HepG2 (cell line): ENCODE data around the gene NDUFS2. TPM values are rescaled to one million over a fixed set of nuclear protein-coding genes. Genes with fewer than 3 reads are reported as not detected.

Experiments
- ATAD3A ChIP-seq: sonication (generic); formaldehyde crosslinking; IDR thresholded peaks from 2 replicates; pipeline ENCODE4 v1.4.0; 2020; ENCODE audit warnings: missing genetic modification reagents
- BHLHE40 ChIP-seq: IDR thresholded peaks from 2 replicates; pipeline ENCODE4 v1.6.1; 2011; ENCODE audit warnings: low read length, improper control_type of control experiment
- MAFK ChIP-seq, 2 experiments: IDR thresholded peaks in 1 of 2; conservative IDR thresholded peaks in 1 of 2; 2 replicates each; pipeline ENCODE4 v1.6.1; 2011; ENCODE audit warnings: improper control_type of control experiment in 2 of 2, low read length in 2 of 2
- MYNN ChIP-seq: sonication (generic); formaldehyde crosslinking; IDR thresholded peaks from 2 replicates; pipeline ENCODE4 v1.4.0; 2020; ENCODE audit warnings: mild to moderate bottlenecking, low read depth, missing genetic modification reagents
- STAG1 ChIP-seq: sonication (generic); formaldehyde crosslinking; IDR thresholded peaks from 2 replicates; pipeline ENCODE4 v1.4.0; 2020; ENCODE audit warnings: missing genetic modification reagents
- TP53 ChIP-seq: sonication (generic); formaldehyde crosslinking; conservative IDR thresholded peaks from 2 replicates; pipeline ENCODE4 v1.4.0; 2020; ENCODE audit warnings: missing genetic modification reagents
- ZFY ChIP-seq: sonication (generic); formaldehyde crosslinking; IDR thresholded peaks from 2 replicates; pipeline ENCODE4 v1.4.0; 2020; ENCODE audit warnings: missing genetic modification reagents
- ZFYVE20 ChIP-seq: sonication (generic); formaldehyde crosslinking; IDR thresholded peaks from 2 replicates; pipeline ENCODE4 v1.8.0; 2023; ENCODE audit warnings: low read depth, mild to moderate bottlenecking, moderate library complexity, missing genetic modification reagents, borderline replicate concordance
- ZKSCAN1 ChIP-seq: fragments of 150-350 bp; IDR thresholded peaks from 2 replicates; pipeline ENCODE4 v1.6.1; 2014; ENCODE audit warnings: low read length
- ZNF556 ChIP-seq: sonication (generic); formaldehyde crosslinking; IDR thresholded peaks from 2 replicates; pipeline ENCODE4 v1.4.0; 2020; ENCODE audit warnings: mild to moderate bottlenecking, missing genetic modification reagents, borderline replicate concordance
- ZNF557 ChIP-seq: sonication (generic); formaldehyde crosslinking; IDR thresholded peaks from 2 replicates; pipeline ENCODE4 v1.4.0; 2020; ENCODE audit warnings: missing genetic modification reagents
- ZNF567 ChIP-seq: sonication (generic); formaldehyde crosslinking; IDR thresholded peaks from 2 replicates; pipeline ENCODE4 v1.8.1; 2023; ENCODE audit warnings: mild to moderate bottlenecking, missing genetic modification reagents, borderline replicate concordance
- ZNF644 ChIP-seq: IDR thresholded peaks from 2 replicates; pipeline ENCODE4 v1.6.1; 2016; ENCODE audit warnings: low read depth
- ZNF674 ChIP-seq: sonication (generic); formaldehyde crosslinking; IDR thresholded peaks from 2 replicates; pipeline ENCODE4 v1.5.0; 2020; ENCODE audit warnings: low read depth, mild to moderate bottlenecking, missing genetic modification reagents
- polyA plus RNA-seq, 8 experiments: library from polyadenylated mRNA; depleted of rRNA in 3 of 8; stranded (reverse) in 7 of 8; unstranded in 1 of 8; fragments of >200 nt; fragmentation: Illumina TruSeq in 4 of 8; extraction: Trizol in 4 of 8; gene quantifications; 2 replicates each; pipeline versions ENCODE4 v1.2.1 to v1.2.3, GENCODE V29; 2011 to 2016; ENCODE audit warnings: low read depth in 4 of 8, missing spikeins in 1 of 8, mixed read lengths in 1 of 8; ENCODE audit not compliant: insufficient read depth in 1 of 8
- total RNA-seq, 5 experiments: library from RNA; depleted of rRNA; stranded (reverse); fragments of >200 nt; fragmentation: Illumina TruSeq; extraction: Trizol; gene quantifications; 2 replicates each; pipeline ENCODE4 v1.2.3, GENCODE V29; 2016; ENCODE audit warnings: low read depth in 1 of 5
- TF ChIP-seq, protein P1 (sequence below): sonication (generic); formaldehyde crosslinking; IDR thresholded peaks from 2 replicates; pipeline ENCODE4 v1.9.0; 2021; ENCODE audit warnings: missing genetic modification reagents, mild to moderate bottlenecking, borderline replicate concordance
- TF ChIP-seq, protein P2 (sequence below): sonication (generic); formaldehyde crosslinking; IDR thresholded peaks from 2 replicates; pipeline ENCODE4 v1.4.0; 2020; ENCODE audit warnings: missing genetic modification reagents
- TF ChIP-seq, protein P3 (sequence below): sonication (generic); formaldehyde crosslinking; IDR thresholded peaks from 2 replicates; pipeline ENCODE4 v1.4.0; 2020; ENCODE audit warnings: missing genetic modification reagents
- TF ChIP-seq, protein P4 (sequence below): sonication (generic); formaldehyde crosslinking; IDR thresholded peaks from 2 replicates; pipeline ENCODE4 v1.8.0; 2022; ENCODE audit warnings: low read depth, missing genetic modification reagents
- TF ChIP-seq, protein P5 (sequence below): sonication (generic); formaldehyde crosslinking; IDR thresholded peaks from 2 replicates; pipeline ENCODE4 v1.4.0; 2020; ENCODE audit warnings: low read depth, mild to moderate bottlenecking, missing genetic modification reagents

Gene NDUFS2
- total and polyA plus RNA-seq, 2 of the 13 experiments (the other 11 are each of a cell fraction or from before 2014, with no cell fraction given): 89.9 to 118 TPM

DNA sequence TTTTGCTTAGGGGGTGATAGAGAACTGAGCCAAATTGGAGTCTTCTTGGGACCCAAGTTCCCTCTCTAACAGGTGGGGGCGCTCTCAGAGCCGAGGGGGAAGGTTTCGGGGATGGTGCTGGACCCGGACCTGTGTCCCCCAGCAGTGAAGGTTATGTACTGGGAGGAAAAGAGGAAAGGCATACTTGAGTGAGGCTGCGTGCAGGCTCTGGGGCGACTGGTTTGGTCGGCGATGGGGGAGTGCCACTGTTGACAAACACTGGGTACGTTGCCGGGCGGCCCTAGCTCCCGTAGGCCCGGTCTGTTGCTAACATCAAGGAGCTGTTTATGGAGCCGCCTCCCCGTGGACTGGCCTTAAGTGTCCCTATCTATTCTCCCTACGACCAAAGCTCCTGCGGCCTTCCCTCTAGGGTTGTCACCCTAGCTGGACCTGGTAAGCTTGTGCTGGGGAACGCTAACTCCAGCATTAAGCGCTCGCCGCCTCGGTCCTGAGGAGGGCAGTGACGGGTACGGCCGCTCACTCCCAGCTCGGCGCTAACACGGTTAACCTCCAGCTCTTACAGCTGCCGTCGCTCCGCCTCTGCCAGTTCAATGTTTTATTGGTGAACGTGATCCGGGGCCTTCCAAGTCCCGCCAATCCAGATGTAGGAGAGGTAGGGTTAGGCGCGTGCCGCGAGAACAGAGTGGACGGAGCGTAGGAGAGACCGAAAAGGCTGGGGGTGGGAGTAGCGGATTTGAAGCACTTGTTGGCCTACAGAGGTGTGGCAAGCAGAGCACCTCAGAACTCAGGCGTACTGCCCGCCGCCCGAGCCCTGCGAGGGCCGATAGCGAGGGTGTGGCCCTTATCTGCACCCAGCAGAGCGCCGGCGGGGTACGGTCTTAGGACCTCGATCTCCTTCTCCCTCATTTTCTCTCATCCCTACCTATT, 36.2 kb upstream of the NDUFS2 start, which contains the start of gene PPOX (continued):
- TF ChIP-seq ZNF567 (CRISPR knock-in tag) (no peak), MYNN (CRISPR knock-in tag) (no peak), ZNF557 (CRISPR knock-in tag) (no peak), ZFYVE20 (CRISPR knock-in tag) (no peak), ZNF674 (CRISPR knock-in tag) (no peak), ATAD3A (no peak), ZKSCAN1 (no peak), MAFK (conservative IDR thresholded peaks at IDR 0.05 in 1 of 2, IDR thresholded peaks at IDR 0.05 in 1 of 2; ENCODE audit: low read length in 2 of 2) (no peak), STAG1 (CRISPR knock-in tag) (peak; percentile 9; the same call in 1 of the 2 replicates), ZNF644 (CRISPR knock-in tag) (no peak), TP53 (CRISPR knock-in tag) (no peak), ZNF556 (CRISPR knock-in tag) (peak; percentile 63; the same call in 1 of the 2 replicates), BHLHE40 (peak; percentile 80), ZFY (CRISPR knock-in tag) (peak; percentile 81)
- TF ChIP-seq, protein P1, sequence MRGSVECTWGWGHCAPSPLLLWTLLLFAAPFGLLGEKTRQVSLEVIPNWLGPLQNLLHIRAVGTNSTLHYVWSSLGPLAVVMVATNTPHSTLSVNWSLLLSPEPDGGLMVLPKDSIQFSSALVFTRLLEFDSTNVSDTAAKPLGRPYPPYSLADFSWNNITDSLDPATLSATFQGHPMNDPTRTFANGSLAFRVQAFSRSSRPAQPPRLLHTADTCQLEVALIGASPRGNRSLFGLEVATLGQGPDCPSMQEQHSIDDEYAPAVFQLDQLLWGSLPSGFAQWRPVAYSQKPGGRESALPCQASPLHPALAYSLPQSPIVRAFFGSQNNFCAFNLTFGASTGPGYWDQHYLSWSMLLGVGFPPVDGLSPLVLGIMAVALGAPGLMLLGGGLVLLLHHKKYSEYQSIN (CRISPR knock-in tag): no peak
- TF ChIP-seq, protein P2, sequence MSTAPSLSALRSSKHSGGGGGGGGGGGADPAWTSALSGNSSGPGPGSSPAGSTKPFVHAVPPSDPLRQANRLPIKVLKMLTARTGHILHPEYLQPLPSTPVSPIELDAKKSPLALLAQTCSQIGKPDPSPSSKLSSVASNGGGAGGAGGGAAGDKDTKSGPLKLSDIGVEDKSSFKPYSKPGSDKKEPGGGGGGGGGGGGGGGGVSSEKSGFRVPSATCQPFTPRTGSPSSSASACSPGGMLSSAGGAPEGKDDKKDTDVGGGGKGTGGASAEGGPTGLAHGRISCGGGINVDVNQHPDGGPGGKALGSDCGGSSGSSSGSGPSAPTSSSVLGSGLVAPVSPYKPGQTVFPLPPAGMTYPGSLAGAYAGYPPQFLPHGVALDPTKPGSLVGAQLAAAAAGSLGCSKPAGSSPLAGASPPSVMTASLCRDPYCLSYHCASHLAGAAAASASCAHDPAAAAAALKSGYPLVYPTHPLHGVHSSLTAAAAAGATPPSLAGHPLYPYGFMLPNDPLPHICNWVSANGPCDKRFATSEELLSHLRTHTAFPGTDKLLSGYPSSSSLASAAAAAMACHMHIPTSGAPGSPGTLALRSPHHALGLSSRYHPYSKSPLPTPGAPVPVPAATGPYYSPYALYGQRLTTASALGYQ: no peak; the same call in 1 of the 2 replicates
- TF ChIP-seq, protein P3, sequence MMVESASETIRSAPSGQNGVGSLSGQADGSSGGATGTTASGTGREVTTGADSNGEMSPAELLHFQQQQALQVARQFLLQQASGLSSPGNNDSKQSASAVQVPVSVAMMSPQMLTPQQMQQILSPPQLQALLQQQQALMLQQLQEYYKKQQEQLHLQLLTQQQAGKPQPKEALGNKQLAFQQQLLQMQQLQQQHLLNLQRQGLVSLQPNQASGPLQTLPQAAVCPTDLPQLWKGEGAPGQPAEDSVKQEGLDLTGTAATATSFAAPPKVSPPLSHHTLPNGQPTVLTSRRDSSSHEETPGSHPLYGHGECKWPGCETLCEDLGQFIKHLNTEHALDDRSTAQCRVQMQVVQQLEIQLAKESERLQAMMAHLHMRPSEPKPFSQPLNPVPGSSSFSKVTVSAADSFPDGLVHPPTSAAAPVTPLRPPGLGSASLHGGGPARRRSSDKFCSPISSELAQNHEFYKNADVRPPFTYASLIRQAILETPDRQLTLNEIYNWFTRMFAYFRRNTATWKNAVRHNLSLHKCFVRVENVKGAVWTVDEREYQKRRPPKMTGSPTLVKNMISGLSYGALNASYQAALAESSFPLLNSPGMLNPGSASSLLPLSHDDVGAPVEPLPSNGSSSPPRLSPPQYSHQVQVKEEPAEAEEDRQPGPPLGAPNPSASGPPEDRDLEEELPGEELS (CRISPR knock-in tag): peak; percentile 56
- TF ChIP-seq, protein P4, sequence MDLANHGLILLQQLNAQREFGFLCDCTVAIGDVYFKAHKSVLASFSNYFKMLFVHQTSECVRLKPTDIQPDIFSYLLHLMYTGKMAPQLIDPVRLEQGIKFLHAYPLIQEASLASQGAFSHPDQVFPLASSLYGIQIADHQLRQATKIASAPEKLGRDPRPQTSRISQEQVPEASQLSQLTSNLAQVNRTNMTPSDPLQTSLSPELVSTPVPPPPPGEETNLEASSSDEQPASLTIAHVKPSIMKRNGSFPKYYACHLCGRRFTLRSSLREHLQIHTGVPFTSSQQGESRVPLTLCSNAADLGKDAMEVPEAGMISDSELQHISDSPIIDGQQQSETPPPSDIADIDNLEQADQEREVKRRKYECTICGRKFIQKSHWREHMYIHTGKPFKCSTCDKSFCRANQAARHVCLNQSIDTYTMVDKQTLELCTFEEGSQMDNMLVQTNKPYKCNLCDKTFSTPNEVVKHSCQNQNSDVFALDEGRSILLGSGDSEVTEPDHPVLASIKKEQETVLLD: no peak
- TF ChIP-seq, protein P5, sequence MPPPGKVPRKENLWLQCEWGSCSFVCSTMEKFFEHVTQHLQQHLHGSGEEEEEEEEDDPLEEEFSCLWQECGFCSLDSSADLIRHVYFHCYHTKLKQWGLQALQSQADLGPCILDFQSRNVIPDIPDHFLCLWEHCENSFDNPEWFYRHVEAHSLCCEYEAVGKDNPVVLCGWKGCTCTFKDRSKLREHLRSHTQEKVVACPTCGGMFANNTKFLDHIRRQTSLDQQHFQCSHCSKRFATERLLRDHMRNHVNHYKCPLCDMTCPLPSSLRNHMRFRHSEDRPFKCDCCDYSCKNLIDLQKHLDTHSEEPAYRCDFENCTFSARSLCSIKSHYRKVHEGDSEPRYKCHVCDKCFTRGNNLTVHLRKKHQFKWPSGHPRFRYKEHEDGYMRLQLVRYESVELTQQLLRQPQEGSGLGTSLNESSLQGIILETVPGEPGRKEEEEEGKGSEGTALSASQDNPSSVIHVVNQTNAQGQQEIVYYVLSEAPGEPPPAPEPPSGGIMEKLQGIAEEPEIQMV (CRISPR knock-in tag): no peak
